Osteoblast (primary cell): ENCODE results near the gene CARF. TPM values are rescaled to one million over a fixed set of nuclear protein-coding genes. Genes with fewer than 3 reads are reported as not detected.

ENCODE experiments used
- DNase-seq: peaks from one replicate; pipeline ENCODE4 v3.0.0; 2011; ENCODE audit warnings: low spot score, mixed read lengths; ENCODE audit not compliant: insufficient read length; ENCODE audit errors: missing footprints
- H2AFZ ChIP-seq: 2 replicates; pipeline ENCODE4 v1.6.0; 2011; ENCODE audit warnings: mild to moderate bottlenecking, low read length
- H3K27ac ChIP-seq: 2 replicates; pipeline ENCODE4 v1.5.1; 2011; ENCODE audit warnings: mild to moderate bottlenecking, low read depth, low read length, moderate library complexity
- H3K27me3 ChIP-seq: 2 replicates; pipeline ENCODE4 v1.6.0; 2012; ENCODE audit warnings: mild to moderate bottlenecking, control low read depth, inconsistent platforms, low read length, moderate library complexity; ENCODE audit not compliant: insufficient read depth
- H3K36me3 ChIP-seq: 2 replicates; pipeline ENCODE4 v1.5.1; 2011; ENCODE audit warnings: mild to moderate bottlenecking, low read length, control low read depth, moderate library complexity; ENCODE audit not compliant: insufficient read depth
- H3K4me1 ChIP-seq: 2 replicates; pipeline ENCODE4 v1.5.1; 2011; ENCODE audit warnings: mild to moderate bottlenecking, low read length, control low read depth, moderate library complexity; ENCODE audit not compliant: insufficient read depth
- H3K4me2 ChIP-seq: 2 replicates; pipeline ENCODE4 v1.6.0; 2011; ENCODE audit warnings: mild to moderate bottlenecking, low read length; ENCODE audit not compliant: insufficient read depth
- H3K4me3 ChIP-seq: fragments of 200-600 bp; sonication (generic); 3 replicates; pipeline ENCODE4 v1.5.1; 2012; ENCODE audit warnings: mild to moderate bottlenecking, low read length, inconsistent platforms; ENCODE audit not compliant: insufficient read depth
- H3K79me2 ChIP-seq: 2 replicates; pipeline ENCODE4 v1.6.0; 2012; ENCODE audit warnings: mild to moderate bottlenecking, low read length, control low read depth, inconsistent platforms; ENCODE audit not compliant: insufficient read depth
- H3K9me3 ChIP-seq: 2 replicates; pipeline ENCODE4 v1.5.1; 2011; ENCODE audit warnings: low read depth, low read length, control low read depth
- H4K20me1 ChIP-seq: 2 replicates; pipeline ENCODE4 v1.6.0; 2012; ENCODE audit warnings: mild to moderate bottlenecking, low read length, control low read depth; ENCODE audit not compliant: insufficient read depth
- total RNA-seq: library from RNA; depleted of rRNA; stranded (reverse); fragments of >200 nt; gene quantifications from 2 replicates; pipeline ENCODE4 v1.2.3, GENCODE V29; 2012
- TF ChIP-seq, protein P1 (sequence below): IDR thresholded peaks from 2 replicates; pipeline ENCODE4 v1.5.1; 2011; ENCODE audit warnings: mild to moderate bottlenecking, low read depth, low read length, moderate library complexity; ENCODE audit errors: extremely low read depth

Gene CARF
- total RNA-seq, 1 donor: 11.9 TPM

DNA sequence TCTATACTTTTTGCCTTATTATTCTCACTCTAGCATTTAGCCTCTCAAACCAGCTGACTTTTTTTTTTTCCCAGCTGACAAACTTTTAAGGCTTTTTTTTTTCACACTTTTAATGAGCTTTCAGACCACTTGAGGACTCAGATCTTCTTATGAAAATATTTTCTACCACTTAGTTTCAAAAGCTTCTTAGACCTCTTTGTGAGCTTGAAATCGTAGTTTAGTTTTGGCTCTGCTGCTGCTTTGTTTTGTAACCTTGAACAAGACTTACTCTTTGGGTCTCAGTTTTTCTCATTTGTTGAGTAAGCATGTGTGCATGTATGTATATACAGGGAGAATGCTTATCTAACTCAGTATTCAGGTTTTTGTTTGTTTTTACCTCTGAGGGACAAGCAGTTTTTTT, 106.1 kb downstream of the CARF start:
- H3K36me3 ChIP-seq: peaks cover 4% of the 10 kb centered on the region
- H3K4me1 ChIP-seq: peaks cover 35% of the 10 kb centered on the region
- peaks cover 71% of the 10 kb centered on the region for H3K79me2 ChIP-seq
- no peak for DNase-seq
- H3K4me2 ChIP-seq: peak overlapping the region; percentile 90
- H4K20me1 ChIP-seq: peaks cover 17% of the 10 kb centered on the region
- H3K27me3 ChIP-seq: no peaks in the 10 kb centered on the region
- no peaks in the 10 kb centered on the region for H3K9me3 ChIP-seq
- H3K4me3 ChIP-seq: peak overlapping the region; percentile 66
- TF ChIP-seq, protein P1, sequence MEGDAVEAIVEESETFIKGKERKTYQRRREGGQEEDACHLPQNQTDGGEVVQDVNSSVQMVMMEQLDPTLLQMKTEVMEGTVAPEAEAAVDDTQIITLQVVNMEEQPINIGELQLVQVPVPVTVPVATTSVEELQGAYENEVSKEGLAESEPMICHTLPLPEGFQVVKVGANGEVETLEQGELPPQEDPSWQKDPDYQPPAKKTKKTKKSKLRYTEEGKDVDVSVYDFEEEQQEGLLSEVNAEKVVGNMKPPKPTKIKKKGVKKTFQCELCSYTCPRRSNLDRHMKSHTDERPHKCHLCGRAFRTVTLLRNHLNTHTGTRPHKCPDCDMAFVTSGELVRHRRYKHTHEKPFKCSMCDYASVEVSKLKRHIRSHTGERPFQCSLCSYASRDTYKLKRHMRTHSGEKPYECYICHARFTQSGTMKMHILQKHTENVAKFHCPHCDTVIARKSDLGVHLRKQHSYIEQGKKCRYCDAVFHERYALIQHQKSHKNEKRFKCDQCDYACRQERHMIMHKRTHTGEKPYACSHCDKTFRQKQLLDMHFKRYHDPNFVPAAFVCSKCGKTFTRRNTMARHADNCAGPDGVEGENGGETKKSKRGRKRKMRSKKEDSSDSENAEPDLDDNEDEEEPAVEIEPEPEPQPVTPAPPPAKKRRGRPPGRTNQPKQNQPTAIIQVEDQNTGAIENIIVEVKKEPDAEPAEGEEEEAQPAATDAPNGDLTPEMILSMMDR: no peak
- H2AFZ ChIP-seq: no peak overlapping the region
- H3K27ac ChIP-seq: peak overlapping the region; percentile 36

DNA sequence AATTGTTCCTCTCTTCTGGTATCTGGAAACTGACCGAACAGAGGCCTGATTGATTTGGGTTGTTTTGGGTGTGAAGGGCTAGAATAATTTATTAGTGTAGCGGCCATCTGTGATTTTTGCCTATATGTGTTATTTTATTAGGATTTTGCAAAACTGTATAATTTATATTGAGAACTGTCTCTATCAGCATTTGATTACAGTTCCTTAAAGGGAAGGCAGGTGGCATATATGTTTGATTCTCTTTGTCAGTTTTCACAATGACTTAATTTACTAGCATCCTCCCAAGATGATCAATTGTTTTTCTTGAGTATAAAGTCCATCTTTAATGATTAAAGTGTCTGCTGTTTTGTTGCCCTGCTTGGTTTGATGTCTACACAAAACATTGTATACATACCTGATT, 107.1 kb downstream of the CARF start:
- Histone ChIP-seq H2AFZ (no peak overlapping the region), H3K27me3 (no peaks in the 10 kb centered on the region), H3K4me3 (peak overlapping the region; percentile 66), H3K9me3 (no peaks in the 10 kb centered on the region), H3K27ac (no peak overlapping the region), H3K36me3 (peaks cover 4% of the 10 kb centered on the region), H3K4me1 (peaks cover 32% of the 10 kb centered on the region), H4K20me1 (peaks cover 17% of the 10 kb centered on the region), H3K4me2 (peak overlapping the region; percentile 90), H3K79me2 (peaks cover 78% of the 10 kb centered on the region)
- no peak for DNase-seq
- TF ChIP-seq, protein P1: no peak

DNA sequence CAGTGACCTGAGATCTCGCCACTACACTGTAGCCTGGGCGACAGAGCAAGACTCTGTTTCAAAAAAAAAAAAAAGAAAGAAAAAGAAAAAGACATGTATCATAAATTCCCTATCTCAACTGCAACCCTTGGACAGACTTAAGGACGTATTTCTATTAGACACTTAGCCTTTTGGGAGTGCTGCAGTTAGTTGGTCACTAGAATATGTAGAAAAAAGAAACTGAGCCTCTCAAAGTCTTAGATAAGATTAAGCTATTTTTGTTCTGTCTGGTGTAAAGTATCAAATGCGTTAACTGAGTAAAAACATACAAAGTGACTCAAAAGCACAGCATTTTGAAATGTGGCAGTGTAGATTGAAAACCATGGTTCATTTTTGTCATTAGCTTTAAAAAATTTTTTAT, 109.9 kb downstream of the CARF start:
- Histone ChIP-seq H3K4me1 (peaks cover 27% of the 10 kb centered on the region), H2AFZ (no peak overlapping the region), H3K27me3 (no peaks in the 10 kb centered on the region), H4K20me1 (peaks cover 17% of the 10 kb centered on the region), H3K27ac (peak overlapping the region; percentile 47), H3K79me2 (peaks cover 80% of the 10 kb centered on the region), H3K36me3 (peaks cover under 1% of the 10 kb centered on the region), H3K4me3 (no peak overlapping the region), H3K4me2 (peak overlapping the region; percentile 43), H3K9me3 (no peaks in the 10 kb centered on the region)
- TF ChIP-seq, protein P1: no peak
- no peak for DNase-seq

DNA sequence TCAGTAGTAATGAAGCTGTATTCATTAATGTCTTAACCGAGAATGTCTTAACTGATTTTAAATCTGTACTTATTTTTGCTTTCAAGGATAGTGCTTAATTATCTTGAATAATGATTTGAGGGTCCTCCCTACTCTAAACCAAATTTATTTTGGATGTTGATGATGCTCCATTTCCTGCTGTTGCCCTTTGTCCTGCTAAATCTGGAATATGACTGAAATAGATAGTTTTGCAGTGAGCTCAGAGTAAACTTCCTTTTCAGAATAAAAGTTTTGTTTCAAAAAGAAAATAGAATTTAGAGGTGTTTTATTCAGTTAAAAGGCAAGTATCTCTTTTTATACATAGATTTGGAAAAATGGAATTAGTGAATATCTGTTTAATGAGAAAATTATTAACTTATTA, 110.7 kb downstream of the CARF start:
- TF ChIP-seq, protein P1: no peak
- H2AFZ ChIP-seq: no peak overlapping the region
- peaks cover 25% of the 10 kb centered on the region for H3K4me1 ChIP-seq

More for the DNA sequence above, 110.7 kb downstream of the CARF start:
- Histone ChIP-seq H4K20me1 (peaks cover 17% of the 10 kb centered on the region), H3K27ac (peak overlapping the region; percentile 47), H3K27me3 (no peaks in the 10 kb centered on the region), H3K79me2 (peaks cover 80% of the 10 kb centered on the region), H3K4me2 (peak overlapping the region; percentile 12), H3K36me3 (no peaks in the 10 kb centered on the region), H3K4me3 (no peak overlapping the region), H3K9me3 (no peaks in the 10 kb centered on the region)
- DNase-seq: no peak
